Measurements from ENCODE around the gene LBHD2.

- TF ChIP-seq CTCF (conservative IDR thresholded peaks at IDR 0.05; ENCODE audit: low read length) (no peak), EZH2phosphoT487 (IDR thresholded peaks at IDR 0.05; ENCODE audit: borderline replicate concordance, low read depth, low read length) (no peak)
These were observed 26.4 kb upstream of the LBHD2 start, which contains the start of gene CDC42BPB for GRCh38 chr14:103057372-103058163.

Measured in OCI-LY7 (cell line).